Stimulated activated CD4-positive, alpha-beta T cell treated with anti-CD3 and anti-CD28 coated beads, Interleukin-1b, Interleukin-23, amount 100 ng/mL, for 4 hours (primary cell): ENCODE measurements around the gene PLA2G2F.
"Not testable (repeated sequence)": the region's sequence is repeated elsewhere in the genome, so short reads cannot be mapped to it uniquely, and the experiment has no call there.

Experiments
- DNase-seq, 2 donors: peaks; one replicate each; pipeline ENCODE4 v3.0.0-alpha.2; 2020; ENCODE audit warnings: low read depth in 2 of 2

The PLA2G2F gene

DNA sequence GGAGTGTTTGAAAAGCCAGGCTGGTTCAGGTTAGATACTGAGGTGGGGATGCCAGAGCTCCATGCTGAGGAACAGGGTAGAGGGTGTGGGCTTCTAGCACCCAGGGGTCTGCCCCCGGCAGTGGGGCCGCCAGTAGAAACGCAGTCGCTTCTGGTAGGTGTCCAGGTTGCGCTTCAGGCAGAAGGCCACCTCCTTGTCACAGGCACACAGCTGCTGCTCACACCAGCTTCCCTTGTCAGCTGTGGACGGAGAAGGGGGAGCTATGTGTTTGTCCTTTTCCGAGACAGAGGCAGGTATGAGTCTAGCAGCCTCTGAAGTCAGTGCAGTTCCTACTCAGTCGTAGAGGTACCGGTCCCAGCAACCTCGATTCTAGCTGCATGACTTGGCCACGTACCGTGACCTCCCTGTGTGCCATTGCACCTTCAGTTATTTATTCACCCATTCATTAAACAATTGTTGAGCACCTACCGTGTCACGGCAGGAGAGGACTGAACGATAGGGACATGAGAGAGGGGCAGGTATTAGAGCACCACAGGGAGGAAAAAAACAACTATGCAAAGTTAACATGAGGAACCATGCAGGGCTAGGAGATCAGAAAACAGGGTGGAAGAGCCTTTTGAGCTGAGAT, 25.0 kb upstream of the PLA2G2F start:
- DNase-seq, result no peak

DNA sequence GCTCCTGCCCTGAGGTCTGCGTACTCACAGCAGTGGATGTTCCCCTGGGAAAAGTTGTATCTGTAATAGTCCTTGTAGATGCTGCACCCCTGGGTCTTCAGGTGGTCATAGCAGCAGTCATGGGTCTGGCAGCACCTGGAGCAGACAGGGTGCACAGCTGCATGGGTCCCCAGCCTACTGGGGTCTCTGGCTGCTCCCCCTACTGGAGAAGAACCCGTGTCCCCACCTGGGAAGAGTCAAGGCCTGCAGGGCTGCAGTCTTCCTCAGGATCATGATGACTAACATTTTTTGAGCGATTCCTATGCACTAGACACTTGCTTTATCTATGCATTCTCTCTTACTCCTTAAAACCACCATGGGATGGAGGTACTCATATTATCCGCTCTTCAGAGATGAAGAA, 23.6 kb upstream of the PLA2G2F start:
- DNase-seq, result no peak

DNA sequence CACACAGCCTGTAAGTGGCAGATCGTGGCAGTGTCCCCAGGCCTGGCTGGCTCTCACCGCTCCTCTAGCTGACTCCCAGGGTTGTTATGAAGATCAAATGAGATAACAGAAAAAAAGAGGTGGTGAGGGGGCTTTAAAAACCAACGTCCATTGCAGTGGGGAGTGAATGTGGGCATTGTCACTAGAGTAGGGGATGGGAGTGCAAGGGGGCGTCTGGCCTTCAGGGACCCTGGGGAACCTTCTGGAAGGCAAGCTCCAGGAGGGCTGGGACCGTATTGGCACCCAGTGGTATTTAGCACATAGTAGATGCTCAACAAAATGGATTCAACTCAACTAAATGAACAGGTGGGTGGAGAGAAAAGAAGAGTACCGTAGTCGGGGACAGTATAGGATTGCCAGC, 23.2 kb upstream of the PLA2G2F start:
- DNase-seq, result no peak

DNA sequence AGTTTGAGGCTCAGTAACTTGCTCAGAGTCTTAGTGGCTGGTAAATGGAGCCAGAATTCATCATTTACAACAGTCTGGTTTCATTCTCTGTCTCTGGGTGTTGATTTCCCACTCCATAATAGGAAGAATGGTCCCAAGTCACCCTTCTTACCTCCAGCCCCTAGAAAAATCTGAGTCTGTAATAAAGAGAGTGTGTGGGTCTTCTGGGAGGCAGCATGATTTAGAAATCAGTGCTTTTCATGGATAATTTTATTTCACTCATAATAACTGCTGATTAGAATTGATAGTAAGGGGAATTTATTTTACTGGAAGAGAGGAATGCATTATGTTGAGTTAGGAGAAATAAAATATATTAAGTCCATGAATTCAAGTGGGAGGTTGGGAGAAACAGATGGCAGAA, 21.9 kb upstream of the PLA2G2F start:
- no peak for DNase-seq

DNA sequence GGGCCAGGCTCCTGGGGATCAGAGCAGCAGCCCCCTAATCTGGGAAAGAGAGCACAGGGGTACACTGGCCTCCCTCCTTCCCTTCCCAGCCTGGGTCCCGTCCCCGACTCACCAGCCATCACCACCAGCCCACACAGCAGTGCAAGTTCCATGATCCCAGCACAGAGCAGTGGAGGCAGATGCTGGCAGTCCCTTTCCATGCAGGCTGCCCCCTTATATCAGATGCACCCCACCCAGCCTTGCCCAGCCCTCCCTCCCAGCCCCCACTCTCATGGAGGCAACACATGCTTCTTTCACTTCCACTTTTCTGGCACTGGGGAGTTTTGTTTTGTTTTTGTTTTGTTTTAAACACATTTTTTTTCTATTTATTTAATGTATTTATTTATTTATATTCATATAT, 19.8 kb upstream of the PLA2G2F start, which contains the start of gene PLA2G2D:
Gene PLA2G2D (minus strand): TSS at position 190 of the 400 bp plus-strand sequence. CDS start 38 bp downstream, at position 152.
- no peak for DNase-seq

DNA sequence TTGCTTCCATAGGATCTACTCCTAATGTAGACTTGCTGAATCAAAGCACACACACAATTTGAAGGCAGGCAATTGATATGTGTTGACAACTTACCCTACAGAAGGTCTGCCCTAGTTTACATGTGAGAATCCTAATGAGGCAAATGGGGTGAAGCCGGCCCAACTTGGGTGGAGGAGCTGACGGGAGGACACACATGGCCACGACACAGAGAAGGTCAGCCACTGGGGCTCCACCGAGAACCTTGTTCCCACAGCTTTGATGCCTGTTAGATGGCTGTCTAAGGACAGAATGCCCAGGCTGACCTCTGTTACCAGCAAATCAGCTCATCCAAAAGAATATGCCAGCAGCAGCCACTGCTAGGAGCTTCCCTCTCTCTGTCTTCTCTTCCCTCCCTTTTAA, 18.3 kb upstream of the PLA2G2F start:
- no peak for DNase-seq

DNA sequence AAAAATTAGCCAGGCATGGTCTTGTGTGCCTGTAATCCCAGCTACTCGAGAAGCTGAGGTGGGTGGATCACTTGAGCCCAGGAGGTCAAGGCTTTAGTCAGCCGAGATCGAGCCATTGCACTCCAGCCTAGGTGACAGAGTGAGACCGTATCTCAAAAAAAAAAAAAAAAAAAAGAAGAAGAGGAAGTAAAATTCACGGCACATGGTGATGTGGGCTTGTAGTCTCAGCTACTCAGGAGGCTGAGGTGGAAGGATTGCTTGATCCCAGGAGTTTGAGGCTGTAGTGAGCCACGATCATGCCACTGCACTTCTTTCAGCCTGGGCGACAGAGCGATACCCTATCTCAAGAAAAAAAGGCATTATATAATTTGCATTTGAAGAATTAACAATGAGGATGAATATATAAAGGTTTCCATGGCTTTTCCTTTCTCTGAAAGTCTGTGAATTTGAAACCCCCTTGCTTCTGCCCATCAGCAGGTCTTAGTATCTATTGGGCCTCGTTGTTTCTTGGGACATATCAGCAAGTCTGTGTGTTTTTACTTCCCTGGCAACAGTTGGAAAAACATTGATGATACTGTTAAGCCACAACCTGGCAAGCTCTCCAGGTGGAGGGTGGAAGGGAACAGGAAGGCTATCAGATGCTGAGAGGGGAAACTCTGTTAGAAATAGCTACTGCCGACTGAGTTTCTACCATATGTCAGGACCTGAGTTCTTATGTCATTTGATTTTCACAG, 15.2 kb upstream of the PLA2G2F start:
- DNase-seq, result no peak

DNA sequence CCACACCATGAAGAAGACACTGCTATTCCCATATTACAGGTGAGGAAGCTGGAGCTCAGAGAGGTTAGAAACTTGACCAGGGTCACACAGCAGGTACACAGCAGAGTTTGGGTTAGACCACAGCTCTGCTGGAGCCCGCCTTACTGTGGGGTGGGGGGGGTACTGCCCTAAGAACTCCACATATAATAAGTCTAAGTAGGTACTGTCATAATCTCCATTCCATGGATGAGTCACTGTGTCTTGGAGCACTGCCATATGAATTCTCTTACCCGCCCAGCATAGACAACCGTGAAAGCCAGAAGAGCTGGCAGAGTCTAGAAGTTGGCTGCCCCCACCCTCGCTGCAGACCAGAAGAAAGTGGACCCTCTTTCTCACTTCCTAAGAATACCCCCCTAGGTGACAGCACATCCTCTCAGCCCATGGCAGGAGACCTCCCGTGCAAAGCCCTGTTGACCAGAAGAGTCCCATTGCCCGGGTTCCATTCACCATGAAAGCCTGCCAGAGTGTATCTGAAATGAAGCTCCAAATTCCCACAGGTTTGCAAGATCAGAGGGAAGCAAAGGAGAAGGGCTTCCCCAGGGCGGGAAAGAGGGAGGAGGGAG, 14.6 kb upstream of the PLA2G2F start:
- DNase-seq, result no peak

DNA sequence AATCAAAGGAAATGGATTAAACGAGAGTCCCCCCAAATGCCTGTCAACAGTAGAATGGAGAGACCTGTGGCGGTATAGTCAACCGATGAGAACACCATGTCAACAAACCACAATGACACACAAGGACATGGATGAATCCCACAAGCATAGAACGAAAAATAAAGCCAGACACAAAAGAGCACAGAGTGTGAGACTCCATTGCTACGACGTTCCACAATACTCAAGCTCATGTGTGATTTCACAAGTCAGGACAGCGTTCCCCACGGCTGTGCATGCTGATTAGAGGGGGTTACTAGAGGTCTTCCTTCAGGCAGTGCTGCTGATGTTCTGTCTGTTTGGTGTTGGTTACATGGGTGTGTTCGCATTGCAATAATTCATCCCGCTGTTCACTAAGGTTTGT, 14.0 kb upstream of the PLA2G2F start:
- no peak for DNase-seq

DNA sequence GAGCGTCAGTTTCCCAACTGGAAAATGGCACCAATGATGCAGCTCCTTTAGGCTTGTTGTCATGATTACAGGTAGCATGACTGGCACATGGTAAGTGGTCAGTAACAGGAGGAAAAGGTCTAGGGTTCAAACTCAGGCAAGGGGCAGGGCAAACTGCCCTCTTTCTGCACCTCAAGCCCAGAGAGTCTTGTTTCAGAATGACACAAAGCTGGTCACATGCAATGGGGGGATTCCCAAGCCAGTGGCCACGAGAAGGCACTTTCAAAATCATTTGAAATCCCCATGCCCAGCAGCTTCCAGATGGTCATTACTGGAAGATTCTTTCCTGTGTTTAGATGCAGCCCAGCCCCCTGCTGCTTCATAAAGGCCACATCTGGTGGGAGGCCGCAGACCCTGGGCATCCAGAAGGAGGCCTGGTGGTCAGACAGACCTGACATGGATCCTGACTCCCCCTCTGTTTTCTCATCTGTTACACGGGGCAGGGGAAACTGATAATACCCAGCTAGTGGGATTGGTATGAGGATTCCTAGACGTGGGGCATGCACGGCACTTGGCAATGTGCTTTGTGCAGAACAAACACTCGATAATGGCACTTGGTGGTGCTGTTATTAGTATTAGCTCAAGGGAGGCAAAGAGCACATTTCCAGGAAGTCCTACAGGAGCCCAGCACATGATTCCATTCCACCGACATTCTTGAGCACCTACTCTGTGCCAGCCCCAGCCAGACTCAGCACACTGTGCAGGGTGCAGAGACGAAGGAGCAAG, 12.9 kb upstream of the PLA2G2F start:
- DNase-seq, result no peak

DNA sequence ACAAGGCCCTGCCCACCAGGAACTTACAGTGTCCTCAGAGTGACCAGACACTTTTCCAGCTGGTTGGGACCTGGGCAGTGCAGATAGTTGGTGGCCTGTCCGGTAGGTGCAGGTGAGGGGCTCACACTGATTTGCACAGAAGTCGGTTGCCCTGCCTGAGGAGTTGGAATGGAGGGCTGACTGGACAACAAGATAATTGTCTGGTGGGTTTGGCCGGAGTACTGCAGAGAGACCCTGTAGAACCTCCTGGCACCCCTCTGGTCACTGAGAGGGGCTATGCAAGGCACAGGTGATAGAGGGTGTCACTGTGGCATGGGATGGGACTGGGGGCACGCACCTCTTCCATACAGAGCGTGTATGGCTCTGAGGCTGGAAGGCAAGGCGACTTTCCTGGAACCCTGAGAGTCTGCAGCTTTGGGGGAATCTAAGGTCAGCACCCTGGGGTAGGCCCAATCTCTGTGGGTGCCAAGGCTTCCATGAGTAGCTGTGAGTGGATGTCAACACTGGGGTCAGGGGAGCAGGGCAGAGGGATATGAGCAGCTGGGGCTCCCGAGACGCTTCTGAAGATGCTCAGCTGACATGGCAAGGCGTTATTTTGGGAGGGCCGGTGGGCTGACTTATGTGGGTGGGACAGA, 12.2 kb upstream of the PLA2G2F start:
- DNase-seq, result no peak

DNA sequence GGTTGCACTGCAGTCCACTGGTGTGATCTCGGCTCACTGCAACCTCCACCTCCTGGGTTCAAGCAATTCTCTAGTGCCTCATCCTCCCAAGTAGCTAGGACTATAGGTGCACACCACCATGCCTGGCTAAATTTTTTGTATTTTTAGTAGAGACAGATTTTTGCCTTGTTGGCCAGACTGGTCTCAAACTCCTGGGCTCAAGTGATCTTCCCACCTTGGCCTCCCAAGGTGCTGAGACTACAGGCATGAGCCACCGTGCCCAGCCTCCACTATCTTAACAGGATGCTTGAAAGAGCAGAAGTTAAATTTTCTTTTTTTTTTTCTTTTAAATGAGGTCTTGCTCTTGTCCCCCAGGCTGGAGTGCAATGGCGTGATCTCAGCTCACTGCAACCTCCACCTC, 8.6 kb upstream of the PLA2G2F start:
- DNase-seq, result not testable (repeated sequence)

DNA sequence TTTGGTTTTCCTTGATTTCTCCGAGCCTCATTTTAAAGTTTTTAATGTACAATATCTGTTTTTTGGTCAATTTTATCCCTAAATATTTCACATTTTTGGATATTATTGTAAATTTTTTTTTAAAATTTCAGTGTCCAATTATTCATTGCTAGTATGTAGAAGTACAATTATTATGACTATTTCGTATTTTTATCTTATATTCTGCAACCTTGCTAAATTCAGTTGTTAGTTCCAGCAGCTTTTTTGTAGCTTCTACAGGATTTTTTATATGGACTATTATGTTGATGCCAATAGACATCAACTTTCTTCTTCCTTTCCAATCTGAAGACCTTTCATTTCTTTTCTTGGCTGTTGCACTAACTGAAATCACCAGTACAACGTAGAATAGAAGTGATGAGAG, 4.1 kb upstream of the PLA2G2F start:
- no peak for DNase-seq

DNA sequence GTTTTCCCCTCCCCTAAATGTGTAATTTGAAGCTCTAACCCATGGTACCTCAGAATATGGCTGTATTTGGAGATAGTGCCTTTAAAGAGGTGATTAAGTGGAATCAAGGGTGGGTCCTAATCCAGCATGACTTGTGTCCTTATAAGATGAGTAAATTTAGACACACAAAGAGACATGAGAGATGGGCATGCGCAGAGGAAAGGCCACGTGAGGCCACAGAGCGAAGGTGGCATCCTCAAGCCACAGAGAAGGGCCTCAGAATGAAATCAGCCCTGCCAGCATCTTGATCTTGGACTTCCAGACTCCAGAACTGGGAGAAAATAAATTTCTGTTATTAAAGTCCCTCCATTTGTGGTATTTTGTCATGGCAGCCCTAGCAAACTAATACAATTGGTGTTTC, 2.9 kb upstream of the PLA2G2F start:
- DNase-seq, result no peak

DNA sequence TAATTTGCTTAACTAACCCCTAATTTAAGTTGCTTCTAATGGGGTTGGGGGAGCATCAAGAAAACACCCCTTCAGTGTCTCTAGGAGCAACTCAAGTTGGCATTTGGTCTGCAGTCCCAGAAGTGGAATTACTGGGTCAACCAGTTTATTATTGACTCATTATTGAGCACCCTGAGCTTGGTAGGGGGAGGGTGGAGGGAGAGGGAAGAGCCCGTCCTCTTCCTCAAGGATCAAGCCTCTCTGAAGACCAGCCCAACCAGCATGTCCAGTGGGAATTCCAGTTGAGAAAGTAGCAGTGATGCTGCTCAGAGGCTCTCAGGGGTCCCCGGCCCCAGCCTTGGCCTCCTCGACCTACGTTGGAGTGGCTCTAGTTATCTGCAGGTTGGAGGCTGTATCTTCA, 2.1 kb upstream of the PLA2G2F start:
- DNase-seq, result no peak

DNA sequence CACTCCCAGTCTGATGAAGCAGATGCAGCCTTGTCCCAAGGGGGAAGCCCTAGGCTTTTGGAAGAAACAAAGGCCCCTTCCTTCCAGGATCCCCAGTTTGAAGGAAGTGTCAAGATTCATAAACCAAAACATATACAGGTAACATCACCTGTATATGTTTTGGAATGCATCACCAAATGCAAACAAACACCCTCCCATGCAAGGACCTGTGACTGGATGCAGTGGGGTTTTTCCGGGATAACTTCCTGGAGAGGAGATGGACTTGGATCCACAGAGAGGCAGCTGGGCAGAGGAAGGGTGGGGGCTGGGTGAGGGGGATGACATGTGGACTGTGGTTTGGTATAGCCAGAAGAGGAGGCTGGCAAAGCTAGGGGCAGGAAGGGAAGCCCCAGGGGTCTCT, 1.5 kb upstream of the PLA2G2F start:
- no peak for DNase-seq

DNA sequence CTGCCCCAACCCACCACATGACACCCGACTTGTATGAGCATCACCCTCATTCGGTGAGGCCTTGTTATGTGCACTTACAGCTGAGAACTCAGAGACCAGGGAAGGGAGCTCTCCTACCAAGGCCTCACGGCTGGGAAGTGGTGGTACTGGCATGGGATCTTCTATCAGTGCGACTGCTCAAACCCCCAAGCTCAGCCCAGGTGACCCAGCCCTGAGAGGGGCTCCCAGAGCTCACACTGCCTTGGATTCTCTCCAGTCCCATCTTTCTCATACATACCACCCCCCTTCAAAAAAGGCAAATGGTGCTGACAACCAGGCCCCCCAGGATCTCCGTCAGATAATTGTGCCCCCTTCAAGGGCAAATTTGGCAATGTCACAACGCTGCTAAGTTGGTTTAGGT, 777 bp upstream of the PLA2G2F start:
- no peak for DNase-seq

DNA sequence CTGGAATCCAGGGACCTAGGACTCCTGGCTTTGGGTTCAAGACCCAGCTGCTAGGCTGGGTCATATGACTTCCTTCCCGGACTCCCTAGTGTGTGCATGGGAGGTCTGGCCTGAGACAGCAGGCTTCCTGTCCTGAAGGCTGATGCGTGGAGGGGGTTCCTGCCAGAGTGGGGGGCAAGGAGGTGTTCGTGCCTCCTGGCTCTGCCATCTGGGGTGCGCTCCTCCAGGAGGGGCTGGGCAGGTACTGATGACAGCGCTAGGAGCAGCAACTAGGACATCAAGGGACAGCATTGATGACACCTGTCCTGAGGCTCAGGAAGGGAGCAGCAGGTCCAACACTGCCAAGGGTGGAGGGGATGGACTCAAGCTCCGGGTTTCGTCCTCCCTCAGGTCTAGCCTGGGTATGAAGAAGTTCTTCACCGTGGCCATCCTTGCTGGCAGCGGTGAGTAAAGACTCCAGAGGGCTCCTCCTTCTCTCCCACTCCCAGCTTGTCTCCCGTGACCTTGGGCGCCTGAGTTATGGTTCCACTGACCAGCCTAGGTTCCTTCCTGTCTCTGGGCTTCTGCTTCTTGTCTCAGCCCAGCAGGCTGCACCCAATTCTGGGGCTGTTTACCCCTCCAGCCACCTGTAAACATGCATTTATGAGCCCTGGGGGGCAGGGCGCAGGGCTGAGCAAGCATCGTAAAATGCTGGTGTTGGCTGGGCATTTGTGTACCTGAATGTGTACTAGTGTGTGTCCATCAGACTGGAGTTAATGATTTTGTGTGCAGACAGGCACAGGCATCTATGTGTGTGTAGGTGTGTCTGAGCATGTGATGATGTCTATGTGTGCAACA, 871 bp downstream of the PLA2G2F start:
- no peak for DNase-seq

DNA sequence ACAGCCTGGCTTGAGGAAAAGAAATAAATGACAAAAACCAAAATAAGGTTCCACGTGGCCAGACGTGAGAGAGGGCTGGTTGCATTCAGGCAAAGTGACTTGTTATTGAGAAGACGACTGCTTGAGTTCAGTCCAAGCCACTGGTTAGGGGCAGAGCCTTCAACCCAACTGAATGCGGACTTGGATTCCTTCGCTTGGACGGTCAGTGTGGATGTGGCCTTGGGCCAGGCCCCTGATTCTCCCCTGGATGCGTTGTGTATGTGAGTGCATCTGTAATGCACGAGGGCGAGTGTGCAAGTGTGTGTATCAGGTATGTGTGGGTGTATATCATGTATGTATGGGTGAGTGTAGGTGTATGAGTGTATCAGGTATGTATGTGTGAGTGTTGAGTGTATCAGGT, 1.9 kb downstream of the PLA2G2F start:
- no peak for DNase-seq

DNA sequence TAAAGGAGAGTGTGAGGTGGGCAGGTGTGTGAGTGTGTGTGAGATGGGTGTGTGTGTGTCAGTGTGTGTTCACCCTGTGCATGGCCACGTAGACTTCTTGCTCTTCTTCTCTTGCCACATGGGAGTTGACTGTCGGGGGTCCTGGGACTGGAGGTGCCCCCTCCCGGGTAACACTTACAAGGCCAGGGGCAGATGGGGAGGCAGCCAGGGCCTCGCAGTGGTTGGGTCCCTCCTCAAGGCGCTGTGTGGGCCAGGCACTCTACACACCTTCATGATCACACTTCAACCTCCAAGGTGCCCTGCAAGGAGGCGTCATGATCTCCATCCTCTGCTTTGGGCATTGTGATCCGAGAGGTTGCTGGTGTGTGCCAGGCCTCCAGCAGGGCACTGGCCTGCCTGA, 2.3 kb downstream of the PLA2G2F start:
- DNase-seq, result no peak
